ENCODE results near the gene ARL8A.

ARL8A gene

DNA sequence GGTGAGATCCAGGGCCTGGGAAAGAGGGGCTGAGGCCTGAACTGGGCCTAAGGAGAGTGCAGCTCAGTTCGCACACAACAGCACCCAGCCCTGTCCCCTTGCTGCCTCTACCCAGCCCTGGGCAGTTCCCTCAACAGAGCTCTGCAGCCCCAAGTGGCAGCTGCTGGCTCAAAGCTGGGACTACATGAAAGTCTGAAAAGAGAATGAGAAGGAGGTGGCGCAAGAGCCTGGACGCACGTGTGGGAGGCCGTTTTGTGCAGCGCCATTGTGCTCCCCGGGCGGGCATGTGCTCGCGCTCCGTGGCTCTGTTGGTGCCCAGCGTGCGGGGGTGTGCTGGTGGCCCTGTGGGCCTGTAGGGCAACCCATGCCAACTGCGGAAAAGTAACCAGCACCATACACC is 11.5 kb downstream of the ARL8A start:
- TF ChIP-seq, protein P1, sequence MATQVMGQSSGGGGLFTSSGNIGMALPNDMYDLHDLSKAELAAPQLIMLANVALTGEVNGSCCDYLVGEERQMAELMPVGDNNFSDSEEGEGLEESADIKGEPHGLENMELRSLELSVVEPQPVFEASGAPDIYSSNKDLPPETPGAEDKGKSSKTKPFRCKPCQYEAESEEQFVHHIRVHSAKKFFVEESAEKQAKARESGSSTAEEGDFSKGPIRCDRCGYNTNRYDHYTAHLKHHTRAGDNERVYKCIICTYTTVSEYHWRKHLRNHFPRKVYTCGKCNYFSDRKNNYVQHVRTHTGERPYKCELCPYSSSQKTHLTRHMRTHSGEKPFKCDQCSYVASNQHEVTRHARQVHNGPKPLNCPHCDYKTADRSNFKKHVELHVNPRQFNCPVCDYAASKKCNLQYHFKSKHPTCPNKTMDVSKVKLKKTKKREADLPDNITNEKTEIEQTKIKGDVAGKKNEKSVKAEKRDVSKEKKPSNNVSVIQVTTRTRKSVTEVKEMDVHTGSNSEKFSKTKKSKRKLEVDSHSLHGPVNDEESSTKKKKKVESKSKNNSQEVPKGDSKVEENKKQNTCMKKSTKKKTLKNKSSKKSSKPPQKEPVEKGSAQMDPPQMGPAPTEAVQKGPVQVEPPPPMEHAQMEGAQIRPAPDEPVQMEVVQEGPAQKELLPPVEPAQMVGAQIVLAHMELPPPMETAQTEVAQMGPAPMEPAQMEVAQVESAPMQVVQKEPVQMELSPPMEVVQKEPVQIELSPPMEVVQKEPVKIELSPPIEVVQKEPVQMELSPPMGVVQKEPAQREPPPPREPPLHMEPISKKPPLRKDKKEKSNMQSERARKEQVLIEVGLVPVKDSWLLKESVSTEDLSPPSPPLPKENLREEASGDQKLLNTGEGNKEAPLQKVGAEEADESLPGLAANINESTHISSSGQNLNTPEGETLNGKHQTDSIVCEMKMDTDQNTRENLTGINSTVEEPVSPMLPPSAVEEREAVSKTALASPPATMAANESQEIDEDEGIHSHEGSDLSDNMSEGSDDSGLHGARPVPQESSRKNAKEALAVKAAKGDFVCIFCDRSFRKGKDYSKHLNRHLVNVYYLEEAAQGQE (IDR thresholded peaks at IDR 0.05; ENCODE audit: insufficient read depth in 1 of 2, low read depth in 2 of 2, low read length in 2 of 2) = no peak
- no peak for TF ChIP-seq SIN3A (IDR thresholded peaks at IDR 0.05; ENCODE audit: borderline replicate concordance, insufficient read depth, low read length)
- no peak for TF ChIP-seq FOXP2 (optimal IDR thresholded peaks at IDR 0.05; ENCODE audit: borderline replicate concordance, extremely low read depth, extremely low read length, insufficient read depth)
- no peak for TF ChIP-seq TAF1 (IDR thresholded peaks at IDR 0.05; ENCODE audit: borderline replicate concordance, insufficient read depth, low read length)
- TF ChIP-seq POLR2AphosphoS5 (IDR thresholded peaks at IDR 0.05; ENCODE audit: low read depth, low read length) = no peak

DNA sequence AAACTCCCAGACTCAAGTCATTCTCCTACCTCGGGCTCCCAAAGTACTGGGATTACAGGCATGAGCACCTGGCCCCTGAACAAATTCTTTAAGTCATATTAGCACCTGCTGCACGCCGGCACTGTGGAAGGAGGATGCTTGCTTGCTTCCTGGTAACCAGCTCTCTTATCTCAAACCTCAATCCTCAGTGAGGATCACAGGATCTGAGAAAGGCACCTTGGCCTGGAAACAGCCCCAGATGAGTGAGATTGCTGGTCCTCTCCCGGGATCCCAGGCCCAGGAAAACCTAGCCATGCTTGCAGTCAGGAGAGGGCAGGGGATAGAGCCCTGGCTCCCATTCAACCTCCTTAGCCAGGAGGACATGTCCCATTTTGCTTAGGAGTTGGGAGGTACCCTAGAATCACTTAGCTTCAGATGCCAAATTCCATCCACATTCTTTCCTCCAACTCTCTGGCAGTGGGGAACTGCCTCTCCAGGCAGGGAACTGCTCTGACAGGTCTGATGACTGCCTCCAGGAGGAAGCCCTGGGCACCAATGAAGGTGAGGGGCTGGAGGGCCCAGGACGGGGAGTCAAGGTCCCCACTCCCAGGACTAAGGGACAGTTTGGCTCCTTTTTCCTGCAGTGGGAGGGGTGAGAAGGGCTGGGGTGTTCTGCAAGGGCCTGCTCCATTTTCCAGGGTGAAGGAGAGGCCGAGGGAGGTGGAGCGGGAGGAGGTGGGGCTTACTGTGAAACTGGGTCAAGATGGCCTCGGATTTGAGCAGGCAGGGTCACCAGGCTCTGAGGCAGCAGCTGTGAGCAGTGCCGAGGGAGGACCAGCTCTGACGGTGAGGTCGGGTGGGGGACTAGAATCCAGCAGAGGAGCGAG is 12.3 kb downstream of the ARL8A start:
- TF ChIP-seq FOXP2 (optimal IDR thresholded peaks at IDR 0.05; ENCODE audit: borderline replicate concordance, extremely low read depth, extremely low read length, insufficient read depth) = no peak
- no peak for TF ChIP-seq POLR2AphosphoS5 (IDR thresholded peaks at IDR 0.05; ENCODE audit: low read depth, low read length)
- no peak for TF ChIP-seq SIN3A (IDR thresholded peaks at IDR 0.05; ENCODE audit: borderline replicate concordance, insufficient read depth, low read length)
- TF ChIP-seq TAF1 (IDR thresholded peaks at IDR 0.05; ENCODE audit: borderline replicate concordance, insufficient read depth, low read length) = no peak
- TF ChIP-seq, protein P1 (IDR thresholded peaks at IDR 0.05; ENCODE audit: insufficient read depth in 1 of 2, low read depth in 2 of 2, low read length in 2 of 2) = no peak

DNA sequence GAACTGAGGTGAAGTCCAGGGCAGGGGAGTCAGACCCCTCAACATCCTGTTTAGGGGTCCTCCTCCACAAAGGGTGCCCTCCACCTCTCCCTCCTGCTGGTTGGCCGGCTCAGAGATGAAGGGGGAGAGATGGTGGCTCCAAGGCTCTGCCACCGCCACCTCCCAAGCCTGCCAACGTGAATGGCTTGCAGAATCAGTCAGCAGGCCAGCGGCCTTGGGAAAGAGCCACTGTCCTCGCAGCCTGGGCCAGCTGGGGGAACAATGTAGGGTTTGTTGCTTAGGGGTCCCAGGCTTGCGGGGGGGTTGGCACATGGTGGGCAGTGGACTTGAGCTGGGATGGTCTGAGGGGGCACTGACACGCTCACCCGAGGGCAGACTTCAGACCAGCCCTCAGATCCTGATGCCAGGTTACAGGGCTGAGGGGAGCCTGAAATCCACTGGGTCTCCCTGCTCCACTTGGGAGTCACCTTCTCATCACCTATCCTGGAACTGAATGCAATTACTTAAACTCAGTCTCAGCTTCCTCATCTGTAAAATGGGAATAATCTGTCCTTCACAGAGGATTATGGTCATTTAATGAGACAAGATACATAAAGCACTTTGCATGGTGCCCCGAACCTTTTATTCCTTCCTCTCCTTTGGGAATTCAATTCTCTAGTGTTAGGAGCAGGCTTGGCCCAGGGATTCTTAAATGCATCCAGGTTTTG is 13.6 kb downstream of the ARL8A start:
- TF ChIP-seq TAF1 (IDR thresholded peaks at IDR 0.05; ENCODE audit: borderline replicate concordance, insufficient read depth, low read length) = no peak
- no peak for TF ChIP-seq SIN3A (IDR thresholded peaks at IDR 0.05; ENCODE audit: borderline replicate concordance, insufficient read depth, low read length)
- TF ChIP-seq POLR2AphosphoS5 (IDR thresholded peaks at IDR 0.05; ENCODE audit: low read depth, low read length) = no peak
- TF ChIP-seq, protein P1 (IDR thresholded peaks at IDR 0.05; ENCODE audit: insufficient read depth in 1 of 2, low read depth in 2 of 2, low read length in 2 of 2) = no peak
- TF ChIP-seq FOXP2 (optimal IDR thresholded peaks at IDR 0.05; ENCODE audit: borderline replicate concordance, extremely low read depth, extremely low read length, insufficient read depth) = no peak

DNA sequence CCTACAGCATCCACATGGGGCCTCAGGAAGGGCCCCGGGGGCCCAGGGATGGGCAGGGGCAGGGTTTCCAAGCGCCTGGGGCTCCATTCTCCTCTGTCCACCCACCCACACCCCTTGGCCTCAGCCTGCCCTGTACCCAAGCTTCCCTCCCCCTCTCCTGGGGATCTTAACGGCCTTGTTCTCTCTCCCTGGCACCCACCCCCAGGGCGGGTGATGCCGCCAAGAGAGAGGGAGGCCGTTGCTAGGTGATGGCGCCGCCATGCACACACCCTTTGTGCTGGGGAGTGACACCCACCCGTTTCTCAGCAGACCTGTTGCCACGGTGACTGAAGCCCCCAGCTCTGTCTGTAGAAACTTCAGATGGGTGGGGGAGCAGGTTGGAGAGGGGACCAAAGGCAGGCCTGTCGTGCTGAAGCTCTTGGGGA is 14.2 kb downstream of the ARL8A start:
- no peak for TF ChIP-seq POLR2AphosphoS5 (IDR thresholded peaks at IDR 0.05; ENCODE audit: low read depth, low read length)
- TF ChIP-seq FOXP2 (optimal IDR thresholded peaks at IDR 0.05; ENCODE audit: borderline replicate concordance, extremely low read depth, extremely low read length, insufficient read depth) = no peak
- TF ChIP-seq, protein P1 (IDR thresholded peaks at IDR 0.05; ENCODE audit: insufficient read depth in 1 of 2, low read depth in 2 of 2, low read length in 2 of 2) = no peak
- no peak for TF ChIP-seq TAF1 (IDR thresholded peaks at IDR 0.05; ENCODE audit: borderline replicate concordance, insufficient read depth, low read length)
- no peak for TF ChIP-seq SIN3A (IDR thresholded peaks at IDR 0.05; ENCODE audit: borderline replicate concordance, insufficient read depth, low read length)

Data from PFSK-1 (cell line).